IPS-18c (cell line): ENCODE results near the gene CTTNBP2NL.

Source experiments
- H3K4me3 ChIP-seq: 2 replicates; pipeline ENCODE4 v1.7.0; 2013; ENCODE audit warnings: low read depth, mild to moderate bottlenecking, low read length, moderate library complexity; ENCODE audit not compliant: insufficient read depth
- H3K9me3 ChIP-seq: one replicate; pipeline ENCODE4 v1.6.1; 2013; ENCODE audit warnings: mild to moderate bottlenecking, low read length, moderate library complexity; ENCODE audit not compliant: control insufficient read depth, insufficient read depth

CTTNBP2NL gene

GRCh38 chr1:112395821-112396652 lies at the start of gene CTTNBP2NL:
Gene CTTNBP2NL, plus strand, starts transcription at chr1:112396214. Its CDS starts 19,952 bp downstream, at chr1:112416166.
- H3K4me3 ChIP-seq, result peak within 1 kb of the TSS; percentile 98

GRCh38 chr1:112346801-112347350 lies 49.1 kb upstream of the CTTNBP2NL start:
- H3K4me3 ChIP-seq, result no peak overlapping the region
- no peaks in the 10 kb centered on the region for H3K9me3 ChIP-seq

More at GRCh38 chr1:112395821-112396652, at the start of gene CTTNBP2NL:
- H3K9me3 ChIP-seq, result no peaks in the 10 kb centered on the region

GRCh38 chr1:112356765-112357164 lies 39.2 kb upstream of the CTTNBP2NL start:
- Histone ChIP-seq H3K4me3 (no peak overlapping the region), H3K9me3 (no peaks in the 10 kb centered on the region)

GRCh38 chr1:112357467-112357866 lies 38.5 kb upstream of the CTTNBP2NL start:
- no peaks in the 10 kb centered on the region for H3K9me3 ChIP-seq
- H3K4me3 ChIP-seq, result no peak overlapping the region

- no peaks in the 10 kb centered on the region for H3K9me3 ChIP-seq
- no peak overlapping the region for H3K4me3 ChIP-seq
Observed at GRCh38 chr1:112358061-112358770, 37.8 kb upstream of the CTTNBP2NL start.

- Histone ChIP-seq H3K4me3 (no peak overlapping the region), H3K9me3 (no peaks in the 10 kb centered on the region)
Observed at GRCh38 chr1:112358798-112359408, 37.1 kb upstream of the CTTNBP2NL start.

GRCh38 chr1:112359961-112360767 lies 35.9 kb upstream of the CTTNBP2NL start:
- H3K4me3 ChIP-seq, result no peak overlapping the region
- H3K9me3 ChIP-seq, result no peaks in the 10 kb centered on the region

GRCh38 chr1:112363636-112364035 lies 32.4 kb upstream of the CTTNBP2NL start:
- H3K4me3 ChIP-seq, result no peak overlapping the region

GRCh38 chr1:112368198-112368597 lies 27.8 kb upstream of the CTTNBP2NL start:
- Histone ChIP-seq H3K9me3 (no peaks in the 10 kb centered on the region), H3K4me3 (no peak overlapping the region)

More at GRCh38 chr1:112363636-112364035, 32.4 kb upstream of the CTTNBP2NL start:
- no peaks in the 10 kb centered on the region for H3K9me3 ChIP-seq

GRCh38 chr1:112369392-112370285 lies 26.4 kb upstream of the CTTNBP2NL start:
- H3K9me3 ChIP-seq, result no peaks in the 10 kb centered on the region
- no peak overlapping the region for H3K4me3 ChIP-seq

- H3K9me3 ChIP-seq, result no peaks in the 10 kb centered on the region
- H3K4me3 ChIP-seq, result no peak overlapping the region
Observed at GRCh38 chr1:112370996-112371395, 25.0 kb upstream of the CTTNBP2NL start.

- Histone ChIP-seq H3K4me3 (no peak overlapping the region), H3K9me3 (no peaks in the 10 kb centered on the region)
Observed at GRCh38 chr1:112371775-112372174, 24.2 kb upstream of the CTTNBP2NL start.

GRCh38 chr1:112373806-112374205 lies 22.2 kb upstream of the CTTNBP2NL start:
- H3K4me3 ChIP-seq, result no peak overlapping the region

GRCh38 chr1:112375701-112376100 lies 20.3 kb upstream of the CTTNBP2NL start:
- no peak overlapping the region for H3K4me3 ChIP-seq
- H3K9me3 ChIP-seq, result no peaks in the 10 kb centered on the region

More at GRCh38 chr1:112373806-112374205, 22.2 kb upstream of the CTTNBP2NL start:
- H3K9me3 ChIP-seq, result no peaks in the 10 kb centered on the region

- H3K9me3 ChIP-seq, result no peaks in the 10 kb centered on the region
Observed at GRCh38 chr1:112380356-112380755, 15.7 kb upstream of the CTTNBP2NL start.

More at GRCh38 chr1:112380356-112380755, 15.7 kb upstream of the CTTNBP2NL start:
- no peak overlapping the region for H3K4me3 ChIP-seq
